ENCODE results near the gene RPS6KA1.

The RPS6KA1 gene

GRCh38 chr1:26533951-26534509 lies 4.5 kb downstream of the RPS6KA1 start:
- no peak for DNase-seq (ENCODE audit: low read depth)

- DNase-seq (ENCODE audit: low read depth): no peak
These were observed 5.6 kb downstream of the RPS6KA1 start for GRCh38 chr1:26535201-26535600.

GRCh38 chr1:26536081-26536480 lies 6.5 kb downstream of the RPS6KA1 start:
- DNase-seq (ENCODE audit: low read depth): no peak

GRCh38 chr1:26536521-26536920 lies 7.0 kb downstream of the RPS6KA1 start:
- DNase-seq (ENCODE audit: low read depth): no peak

GRCh38 chr1:26537951-26538352 lies 8.4 kb downstream of the RPS6KA1 start:
- peak; percentile 47 for DNase-seq (ENCODE audit: low read depth)

GRCh38 chr1:26538480-26539412 lies 9.2 kb downstream of the RPS6KA1 start:
- peak; percentile 70 for DNase-seq (ENCODE audit: low read depth)

- DNase-seq (ENCODE audit: low read depth): no peak
These were observed 10.2 kb downstream of the RPS6KA1 start for GRCh38 chr1:26539722-26540121.

- DNase-seq (ENCODE audit: low read depth): no peak
These were observed 10.8 kb downstream of the RPS6KA1 start for GRCh38 chr1:26540351-26540750.

- DNase-seq (ENCODE audit: low read depth): no peak
These were observed 11.9 kb downstream of the RPS6KA1 start for GRCh38 chr1:26541431-26541815.

GRCh38 chr1:26541816-26542711 lies 12.5 kb downstream of the RPS6KA1 start:
- DNase-seq (ENCODE audit: low read depth): peak; percentile 53

- no peak for DNase-seq (ENCODE audit: low read depth)
These were observed 13.3 kb downstream of the RPS6KA1 start for GRCh38 chr1:26542771-26543451.

GRCh38 chr1:26543462-26543861 lies 13.9 kb downstream of the RPS6KA1 start:
- DNase-seq (ENCODE audit: low read depth): no peak

- DNase-seq (ENCODE audit: low read depth): no peak
These were observed 14.6 kb downstream of the RPS6KA1 start for GRCh38 chr1:26544126-26544525.

GRCh38 chr1:26545969-26546323 lies 16.4 kb downstream of the RPS6KA1 start:
- DNase-seq (ENCODE audit: low read depth): no peak

GRCh38 chr1:26546375-26546774 lies 16.8 kb downstream of the RPS6KA1 start:
- no peak for DNase-seq (ENCODE audit: low read depth)

- DNase-seq (ENCODE audit: low read depth): no peak
These were observed 17.3 kb downstream of the RPS6KA1 start for GRCh38 chr1:26546819-26547218.

- no peak for DNase-seq (ENCODE audit: low read depth)
These were observed 19.3 kb downstream of the RPS6KA1 start for GRCh38 chr1:26548841-26549240.

GRCh38 chr1:26550946-26551345 lies 21.4 kb downstream of the RPS6KA1 start:
- no peak for DNase-seq (ENCODE audit: low read depth)

- no peak for DNase-seq (ENCODE audit: low read depth)
These were observed 23.2 kb downstream of the RPS6KA1 start for GRCh38 chr1:26552720-26553119.

GRCh38 chr1:26553942-26554682 lies 24.6 kb downstream of the RPS6KA1 start:
- DNase-seq (ENCODE audit: low read depth): no peak

GRCh38 chr1:26554781-26555180 lies 25.2 kb downstream of the RPS6KA1 start:
- DNase-seq (ENCODE audit: low read depth): no peak

Data from ELR (cell line).